Esophagus (tissue), 2 donors: ENCODE results near the gene PDE10A. TPM values are rescaled to one million over a fixed set of nuclear protein-coding genes. Genes with fewer than 3 reads are reported as not detected.
"Not testable (repeated sequence)": the region's sequence is repeated elsewhere in the genome, so short reads cannot be mapped to it uniquely, and the experiment has no call there.

Experiments used
- H3K27ac ChIP-seq, 2 donors: one replicate each; pipeline ENCODE4 v1.5.1; 2013; ENCODE audit warnings: low read depth in 2 of 2, mild to moderate bottlenecking in 2 of 2, inconsistent platforms in 1 of 2, low read length in 1 of 2, moderate library complexity in 1 of 2
- H3K27me3 ChIP-seq, 2 donors: one replicate each; pipeline ENCODE4 v1.6.1; 2013; ENCODE audit warnings: low read length in 2 of 2, control low read depth in 1 of 2, mild to moderate bottlenecking in 1 of 2; ENCODE audit not compliant: insufficient read depth in 2 of 2, control insufficient read depth in 1 of 2
- H3K36me3 ChIP-seq, 2 donors: one replicate each; pipeline ENCODE4 v1.6.1; 2013; ENCODE audit warnings: low read length in 1 of 2; ENCODE audit not compliant: control insufficient read depth in 2 of 2, insufficient read depth in 2 of 2
- H3K4me1 ChIP-seq, 2 donors: one replicate each; pipeline ENCODE4 v1.6.1; 2013; ENCODE audit warnings: low read length in 1 of 2; ENCODE audit not compliant: control insufficient read depth in 2 of 2, insufficient read depth in 2 of 2
- H3K4me3 ChIP-seq, 2 donors: one replicate each; pipeline ENCODE4 v1.5.1; 2013; ENCODE audit warnings: low read length in 2 of 2, mild to moderate bottlenecking in 2 of 2, low read depth in 1 of 2, moderate library complexity in 1 of 2
- H3K9me3 ChIP-seq, 2 donors: one replicate each; pipeline ENCODE4 v1.6.1; 2013; ENCODE audit warnings: mild to moderate bottlenecking in 2 of 2, low read depth in 1 of 2, low read length in 1 of 2, moderate library complexity in 1 of 2; ENCODE audit not compliant: control insufficient read depth in 2 of 2, insufficient read depth in 1 of 2
- WGBS, 2 donors: extraction: QIAGEN DNeasy Blood & Tissue Kit; methylation state at CpG; one replicate each; pipeline ENCODE4 v1.1.7; 2013; 5-methylcytosine and 5-hydroxymethylcytosine counted together
- polyA plus RNA-seq, 2 donors: library from polyadenylated mRNA; stranded (reverse); fragments of 200-250 nt; gene quantifications; one replicate each; pipeline ENCODE4 v1.2.3, GENCODE V29; 2013
- donor health status: healthy with polysubstance abuse.
- donor health status: Bipolar disorder and iron deficiency.

The PDE10A gene
- polyA plus RNA-seq, 2 donors, result 0.21 to 0.28 TPM

- Histone ChIP-seq H3K9me3 (peaks cover 0 to 2% of the 10 kb centered on the region in 2 donors), H3K27ac (no peak overlapping the region), H3K4me3 (no peak overlapping the region), H3K36me3 (no peaks in the 10 kb centered on the region), H3K4me1 (peaks cover 0 to 3% of the 10 kb centered on the region in 2 donors), H3K27me3 (peaks cover 0 to 2% of the 10 kb centered on the region in 2 donors)
- WGBS, 2 donors, result 74 to 79% methylated on average over 21 of the region's 21 CpGs
These were observed 63.2 kb downstream of the PDE10A start for GRCh38 chr6:165599596-165600487.

DNA sequence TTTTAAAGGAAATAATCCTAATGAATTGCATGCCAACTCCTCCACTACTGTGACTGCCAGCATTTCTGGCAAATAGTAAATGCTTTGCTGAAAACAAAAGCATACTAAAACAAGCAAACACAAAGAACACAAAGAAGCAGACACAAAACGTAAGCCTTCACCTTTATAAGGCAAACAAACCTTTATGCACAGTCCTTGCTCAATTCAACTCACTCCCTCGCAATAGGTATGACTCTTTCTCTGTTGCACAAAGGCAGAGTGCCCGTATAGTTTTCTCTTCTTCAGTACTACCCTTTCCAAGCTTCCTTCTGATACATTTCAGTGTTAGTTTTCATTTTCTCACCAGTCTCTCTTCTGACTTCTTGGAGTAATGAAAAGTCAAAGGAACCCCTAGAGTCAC is 63.9 kb downstream of the PDE10A start:
- Histone ChIP-seq H3K36me3 (no peaks in the 10 kb centered on the region), H3K4me3 (no peak overlapping the region), H3K9me3 (peaks cover 0 to 2% of the 10 kb centered on the region in 2 donors), H3K27me3 (peaks cover 0 to 2% of the 10 kb centered on the region in 2 donors), H3K27ac (no peak overlapping the region), H3K4me1 (peaks cover 0 to 3% of the 10 kb centered on the region in 2 donors)
- WGBS, 2 donors, result 41 to 61% methylated on average over 3 of the region's 3 CpGs

DNA sequence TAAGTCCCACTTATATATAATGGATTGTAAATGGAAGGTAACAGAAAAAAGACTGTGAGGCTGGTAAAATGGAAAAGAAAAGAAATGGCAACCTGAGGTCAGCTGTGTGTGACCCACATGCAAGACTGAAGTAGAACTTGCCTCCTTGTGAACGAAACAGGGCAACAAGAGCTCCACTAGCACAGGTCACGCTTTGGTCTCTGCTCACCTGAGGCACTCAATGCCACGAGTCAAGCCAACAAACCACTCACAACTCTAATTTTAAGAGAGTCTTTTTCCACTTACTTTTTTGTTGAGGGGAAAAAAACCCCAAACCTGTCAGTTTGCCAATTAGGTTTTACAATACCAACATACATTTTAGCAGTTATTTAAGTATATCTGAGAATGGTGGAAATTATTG is 65.2 kb downstream of the PDE10A start:
- WGBS, 2 donors, result 76 to 78% methylated on average over 3 of the region's 3 CpGs
- Histone ChIP-seq H3K4me3 (no peak overlapping the region), H3K36me3 (no peaks in the 10 kb centered on the region), H3K4me1 (peaks cover 0 to 3% of the 10 kb centered on the region in 2 donors), H3K9me3 (peaks cover 0 to 2% of the 10 kb centered on the region in 2 donors), H3K27me3 (peaks cover 0 to 2% of the 10 kb centered on the region in 2 donors), H3K27ac (no peak overlapping the region)

GRCh38 chr6:165594584-165595333 is 68.3 kb downstream of the PDE10A start:
- Histone ChIP-seq H3K9me3 (no peaks in the 10 kb centered on the region), H3K4me3 (no peak overlapping the region), H3K4me1 (peaks cover 0 to 3% of the 10 kb centered on the region in 2 donors), H3K36me3 (no peaks in the 10 kb centered on the region), H3K27me3 (peaks cover 0 to 2% of the 10 kb centered on the region in 2 donors), H3K27ac (no peak overlapping the region)
- WGBS, 2 donors, result 73 to 77% methylated on average over 7 of the region's 7 CpGs

GRCh38 chr6:165592947-165593346 is 70.1 kb downstream of the PDE10A start:
- H3K9me3 ChIP-seq, H3K36me3 ChIP-seq, H3K27ac ChIP-seq, H3K27me3 ChIP-seq, H3K4me1 ChIP-seq, H3K4me3 ChIP-seq: not testable (repeated sequence)
- WGBS, 2 donors, result 89 to 90% methylated on average over 4 of the region's 4 CpGs

- H3K36me3 ChIP-seq, result no peaks in the 10 kb centered on the region
- 98 to 100% methylated on average over 1 of the region's 1 CpG for WGBS, 2 donors
- H3K27ac ChIP-seq, result no peak overlapping the region
- no peaks in the 10 kb centered on the region for H3K9me3 ChIP-seq
- no peak overlapping the region for H3K4me3 ChIP-seq
- no peaks in the 10 kb centered on the region for H3K27me3 ChIP-seq
- H3K4me1 ChIP-seq, result no peaks in the 10 kb centered on the region
These were observed 74.5 kb downstream of the PDE10A start for GRCh38 chr6:165588515-165588914.

GRCh38 chr6:165587206-165587605 is 75.8 kb downstream of the PDE10A start:
- Histone ChIP-seq H3K27ac (no peak overlapping the region), H3K4me1 (no peaks in the 10 kb centered on the region), H3K27me3 (no peaks in the 10 kb centered on the region), H3K36me3 (no peaks in the 10 kb centered on the region), H3K4me3 (no peak overlapping the region), H3K9me3 (no peaks in the 10 kb centered on the region)
- WGBS, 2 donors, result 87 to 88% methylated on average over 5 of the region's 5 CpGs

GRCh38 chr6:165586706-165587105 is 76.3 kb downstream of the PDE10A start:
- Histone ChIP-seq H3K4me1 (no peaks in the 10 kb centered on the region), H3K4me3 (no peak overlapping the region), H3K27ac (no peak overlapping the region), H3K9me3 (no peaks in the 10 kb centered on the region), H3K27me3 (no peaks in the 10 kb centered on the region), H3K36me3 (no peaks in the 10 kb centered on the region)
- WGBS, 2 donors, result 65 to 70% methylated on average over 3 of the region's 3 CpGs

DNA sequence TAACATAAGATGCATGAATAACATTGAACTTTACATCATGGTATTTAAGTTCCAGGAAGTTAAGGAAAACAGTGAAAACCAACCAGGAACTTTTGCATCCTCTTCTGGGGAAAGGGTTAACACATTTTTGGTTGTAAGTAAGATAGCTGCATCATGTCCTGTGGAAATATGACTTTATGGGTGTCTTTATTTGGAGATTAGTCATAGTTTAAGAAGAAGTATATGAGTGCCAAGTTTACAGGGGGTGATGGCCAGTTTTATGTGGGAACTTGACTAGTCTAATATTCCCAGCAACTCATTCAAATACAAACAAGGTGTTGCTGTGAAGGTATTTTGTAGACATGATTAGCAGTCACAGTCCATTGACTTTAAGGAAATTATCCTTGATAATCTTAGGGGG is 78.0 kb downstream of the PDE10A start:
- H3K4me1 ChIP-seq, result no peaks in the 10 kb centered on the region
- H3K27ac ChIP-seq, result no peak overlapping the region
- H3K4me3 ChIP-seq, result no peak overlapping the region
- H3K36me3 ChIP-seq, result no peaks in the 10 kb centered on the region
- H3K9me3 ChIP-seq, result no peaks in the 10 kb centered on the region
- H3K27me3 ChIP-seq, result no peaks in the 10 kb centered on the region
